Activated CD4-positive, alpha-beta T cell treated with anti-CD3 and anti-CD28 coated beads for 48 hours (primary cell): Measurements from ENCODE around the gene SLC25A47.
A peak's percentile ranks its signal among the peaks of the same experiment; 100 is the strongest.
"Not testable (repeated sequence)": the region's sequence is repeated elsewhere in the genome, so short reads cannot be mapped to it uniquely, and the experiment has no call there.

Experiments
- DNase-seq: peaks from one replicate; pipeline ENCODE4 v3.0.0-alpha.2; 2020

SLC25A47 gene

GRCh38 chr14:100323121-100323941 is at the start of gene SLC25A47:
TSS of gene SLC25A47 (plus strand) at chr14:100323339. CDS start at chr14:100323415, 76 bp downstream.
- DNase-seq = no peak

GRCh38 chr14:100274250-100274649 is 48.9 kb upstream of the SLC25A47 start:
- no peak for DNase-seq

GRCh38 chr14:100275214-100275613 is 47.9 kb upstream of the SLC25A47 start:
- DNase-seq = no peak

- no peak for DNase-seq
These were observed 44.4 kb upstream of the SLC25A47 start for GRCh38 chr14:100278702-100279101.

GRCh38 chr14:100279133-100279532 is 44.0 kb upstream of the SLC25A47 start:
- DNase-seq = no peak

- DNase-seq = no peak
These were observed 43.6 kb upstream of the SLC25A47 start for GRCh38 chr14:100279563-100279962.

GRCh38 chr14:100281286-100282082 is 41.7 kb upstream of the SLC25A47 start:
- no peak for DNase-seq

GRCh38 chr14:100282083-100282350 is 41.1 kb upstream of the SLC25A47 start:
- DNase-seq = no peak

- no peak for DNase-seq
These were observed 40.2 kb upstream of the SLC25A47 start for GRCh38 chr14:100282766-100283419.

GRCh38 chr14:100283436-100283835 is 39.7 kb upstream of the SLC25A47 start:
- not testable (repeated sequence) for DNase-seq

- no peak for DNase-seq
These were observed 38.9 kb upstream of the SLC25A47 start for GRCh38 chr14:100283984-100284881.

GRCh38 chr14:100285021-100285912 is 37.9 kb upstream of the SLC25A47 start:
- DNase-seq = peak; percentile 83

- no peak for DNase-seq
These were observed 37.2 kb upstream of the SLC25A47 start for GRCh38 chr14:100285913-100286400.

GRCh38 chr14:100286484-100287191 is 36.5 kb upstream of the SLC25A47 start:
- no peak for DNase-seq

GRCh38 chr14:100287202-100287997 is 35.7 kb upstream of the SLC25A47 start:
- DNase-seq = no peak

GRCh38 chr14:100287998-100288295 is 35.2 kb upstream of the SLC25A47 start:
- DNase-seq = not testable (repeated sequence)

- no peak for DNase-seq
These were observed 34.6 kb upstream of the SLC25A47 start for GRCh38 chr14:100288382-100289185.

GRCh38 chr14:100289916-100290606 is 33.1 kb upstream of the SLC25A47 start:
- no peak for DNase-seq
